BE2C (cell line): ENCODE measurements around the gene NACAD.

Experiments
- DNase-seq: peaks from one replicate; pipeline ENCODE4 v3.0.0-alpha.2; 2020
- H3K27me3 ChIP-seq: fragments of 250-450 bp; sonication (Bioruptor Pico); 2 replicates; pipeline ENCODE4 v1.5.1; 2020; ENCODE audit warnings: mild to moderate bottlenecking
- H3K36me3 ChIP-seq: fragments of 250-450 bp; sonication (Bioruptor Pico); 2 replicates; pipeline ENCODE4 v1.5.1; 2020; ENCODE audit warnings: mild to moderate bottlenecking
- H3K4me1 ChIP-seq: fragments of 250-450 bp; sonication (Bioruptor Pico); 2 replicates; pipeline ENCODE4 v1.5.1; 2020
- H3K4me3 ChIP-seq: 2 replicates; pipeline ENCODE4 v1.5.1; 2011; ENCODE audit warnings: low read depth, low read length
- H3K9me3 ChIP-seq: fragments of 250-450 bp; sonication (Bioruptor Pico); 2 replicates; pipeline ENCODE4 v1.5.1; 2020
- CTCF ChIP-seq: IDR thresholded peaks from 2 replicates; pipeline ENCODE4 v1.5.1; 2012; ENCODE audit warnings: mild to moderate bottlenecking, low read depth, low read length

The NACAD gene

GRCh38 chr7:45070254-45070642, 18.5 kb downstream of the NACAD start:
- H3K9me3 ChIP-seq = no peaks in the 10 kb centered on the region
- H3K36me3 ChIP-seq = no peaks in the 10 kb centered on the region
- DNase-seq = no peak
- H3K4me1 ChIP-seq = peaks cover 28% of the 10 kb centered on the region
- H3K4me3 ChIP-seq = no peak overlapping the region
- no peak for TF ChIP-seq CTCF
- H3K27me3 ChIP-seq = no peaks in the 10 kb centered on the region

GRCh38 chr7:45069444-45070253, 19.1 kb downstream of the NACAD start:
- H3K36me3 ChIP-seq = no peaks in the 10 kb centered on the region
- no peaks in the 10 kb centered on the region for H3K27me3 ChIP-seq
- DNase-seq = no peak
- no peak; the same call in 1 of the 2 replicates for TF ChIP-seq CTCF
- H3K4me1 ChIP-seq = peaks cover 25% of the 10 kb centered on the region
- H3K4me3 ChIP-seq = no peak overlapping the region
- H3K9me3 ChIP-seq = no peaks in the 10 kb centered on the region

- Histone ChIP-seq H3K9me3 (no peaks in the 10 kb centered on the region), H3K36me3 (no peaks in the 10 kb centered on the region), H3K27me3 (no peaks in the 10 kb centered on the region), H3K4me3 (no peak overlapping the region), H3K4me1 (peaks cover 19% of the 10 kb centered on the region)
- DNase-seq = no peak
- TF ChIP-seq CTCF = no peak
Observed at GRCh38 chr7:45068236-45069023, 20.3 kb downstream of the NACAD start.

GRCh38 chr7:45067582-45067981, 21.2 kb downstream of the NACAD start:
- H3K4me1 ChIP-seq = peaks cover 11% of the 10 kb centered on the region
- no peaks in the 10 kb centered on the region for H3K27me3 ChIP-seq
- no peaks in the 10 kb centered on the region for H3K9me3 ChIP-seq
- H3K4me3 ChIP-seq = no peak overlapping the region
- no peak for TF ChIP-seq CTCF
- DNase-seq = no peak
- H3K36me3 ChIP-seq = no peaks in the 10 kb centered on the region

GRCh38 chr7:45066409-45066808, 22.4 kb downstream of the NACAD start:
- no peaks in the 10 kb centered on the region for H3K9me3 ChIP-seq
- H3K4me1 ChIP-seq = no peaks in the 10 kb centered on the region
- H3K4me3 ChIP-seq = no peak overlapping the region
- no peak for DNase-seq
- no peak for TF ChIP-seq CTCF
- H3K36me3 ChIP-seq = no peaks in the 10 kb centered on the region
- no peaks in the 10 kb centered on the region for H3K27me3 ChIP-seq
